Measurements from ENCODE around the gene RXRA. TPM values are rescaled to one million over a fixed set of nuclear protein-coding genes. Genes with fewer than 3 reads are reported as not detected.

Gene RXRA
- polyA plus RNA-seq, 4 donors: 30.8 to 83.5 (median 41.5) TPM

GRCh38 chr9:134346151-134346550, 19.9 kb downstream of the RXRA start:
- Histone ChIP-seq H3K4me3 (ENCODE audit: low read depth in 1 of 3, low read length in 3 of 3) (no peak overlapping the region), H3K27ac (ENCODE audit: low read depth in 1 of 3, low read length in 2 of 3) (no peak overlapping the region), H3K36me3 (ENCODE audit: control insufficient read depth in 3 of 3, insufficient read depth in 2 of 3, low read depth in 1 of 3, low read length in 3 of 3) (peaks cover 0 to 87% (median 0%) of the 10 kb centered on the region in 3 donors), H3K4me1 (ENCODE audit: control insufficient read depth in 3 of 3, insufficient read depth in 2 of 3, low read depth in 1 of 3, low read length in 2 of 3) (peaks cover 0 to 57% (median 9%) of the 10 kb centered on the region in 3 donors), H3K9me3 (ENCODE audit: control insufficient read depth in 2 of 2, insufficient read depth in 1 of 2, low read depth in 1 of 2, low read length in 1 of 2) (no peaks in the 10 kb centered on the region), H3K27me3 (ENCODE audit: control insufficient read depth in 3 of 3, insufficient read depth in 3 of 3, low read length in 3 of 3) (no peaks in the 10 kb centered on the region)
- WGBS, 3 donors: 54 to 72% (median 57%) methylated on average over 12 to 14 of the region's 14 CpGs
- FAIRE-seq (no peak), DNase-seq (no peak)

- H3K27me3 ChIP-seq (ENCODE audit: control insufficient read depth in 3 of 3, insufficient read depth in 3 of 3, low read length in 3 of 3): no peaks in the 10 kb centered on the region
- 85 to 89% (median 87%) methylated on average over 21 of the region's 21 CpGs for WGBS, 3 donors
- peaks cover 0 to 85% (median 0%) of the 10 kb centered on the region in 3 donors for H3K36me3 ChIP-seq (ENCODE audit: control insufficient read depth in 3 of 3, insufficient read depth in 2 of 3, low read depth in 1 of 3, low read length in 3 of 3)
- DNase-seq (no peak), FAIRE-seq (no peak)
- H3K27ac ChIP-seq (ENCODE audit: low read depth in 1 of 3, low read length in 2 of 3): no peak overlapping the region
- peaks cover 0 to 49% (median 4%) of the 10 kb centered on the region in 3 donors for H3K4me1 ChIP-seq (ENCODE audit: control insufficient read depth in 3 of 3, insufficient read depth in 2 of 3, low read depth in 1 of 3, low read length in 2 of 3)
- H3K4me3 ChIP-seq (ENCODE audit: low read depth in 1 of 3, low read length in 3 of 3): no peak overlapping the region
- H3K9me3 ChIP-seq (ENCODE audit: control insufficient read depth in 2 of 2, insufficient read depth in 1 of 2, low read depth in 1 of 2, low read length in 1 of 2): no peaks in the 10 kb centered on the region
These were observed 20.8 kb downstream of the RXRA start for GRCh38 chr9:134346840-134347583.

DNA sequence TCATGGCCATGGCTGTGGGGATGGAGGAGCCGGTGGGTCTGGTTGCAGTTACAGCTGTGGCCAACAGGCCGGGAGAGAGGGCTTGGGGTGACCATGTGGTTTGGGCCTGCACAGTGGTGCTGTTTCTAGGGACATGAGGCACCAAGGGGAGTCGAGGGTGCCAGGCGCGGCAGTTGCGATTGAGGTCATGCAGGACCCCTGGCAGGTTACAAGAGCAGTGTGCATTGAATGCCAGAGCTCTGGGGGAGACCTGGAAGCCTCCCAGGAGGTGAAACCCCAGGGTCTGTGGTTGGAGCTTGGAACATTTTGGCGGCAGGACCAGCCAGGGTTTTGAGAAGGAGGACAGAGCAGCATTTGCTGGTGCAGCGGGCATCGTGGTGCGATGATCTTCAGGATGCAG, 21.7 kb downstream of the RXRA start:
- 86% methylated on average over 9 to 10 of the region's 10 CpGs for WGBS, 3 donors
- H3K27me3 ChIP-seq (ENCODE audit: control insufficient read depth in 3 of 3, insufficient read depth in 3 of 3, low read length in 3 of 3): no peaks in the 10 kb centered on the region
- H3K4me1 ChIP-seq (ENCODE audit: control insufficient read depth in 3 of 3, insufficient read depth in 2 of 3, low read depth in 1 of 3, low read length in 2 of 3): peaks cover 0 to 46% (median 3%) of the 10 kb centered on the region in 3 donors
- H3K36me3 ChIP-seq (ENCODE audit: control insufficient read depth in 3 of 3, insufficient read depth in 2 of 3, low read depth in 1 of 3, low read length in 3 of 3): peaks cover 0 to 87% (median 0%) of the 10 kb centered on the region in 3 donors
- FAIRE-seq (no peak), DNase-seq (no peak)
- H3K9me3 ChIP-seq (ENCODE audit: control insufficient read depth in 2 of 2, insufficient read depth in 1 of 2, low read depth in 1 of 2, low read length in 1 of 2): no peaks in the 10 kb centered on the region
- no peak overlapping the region for H3K27ac ChIP-seq (ENCODE audit: low read depth in 1 of 3, low read length in 2 of 3)
- H3K4me3 ChIP-seq (ENCODE audit: low read depth in 1 of 3, low read length in 3 of 3): no peak overlapping the region

GRCh38 chr9:134348404-134349155, 22.3 kb downstream of the RXRA start:
- Histone ChIP-seq H3K27ac (ENCODE audit: low read depth in 1 of 3, low read length in 2 of 3) (no peak overlapping the region), H3K27me3 (ENCODE audit: control insufficient read depth in 3 of 3, insufficient read depth in 3 of 3, low read length in 3 of 3) (no peaks in the 10 kb centered on the region), H3K4me1 (ENCODE audit: control insufficient read depth in 3 of 3, insufficient read depth in 2 of 3, low read depth in 1 of 3, low read length in 2 of 3) (peaks cover 0 to 46% (median 3%) of the 10 kb centered on the region in 3 donors), H3K36me3 (ENCODE audit: control insufficient read depth in 3 of 3, insufficient read depth in 2 of 3, low read depth in 1 of 3, low read length in 3 of 3) (peaks cover 0 to 84% (median 0%) of the 10 kb centered on the region in 3 donors), H3K9me3 (ENCODE audit: control insufficient read depth in 2 of 2, insufficient read depth in 1 of 2, low read depth in 1 of 2, low read length in 1 of 2) (no peaks in the 10 kb centered on the region), H3K4me3 (ENCODE audit: low read depth in 1 of 3, low read length in 3 of 3) (no peak overlapping the region)
- DNase-seq (no peak), FAIRE-seq (no peak)
- WGBS, 3 donors: 79 to 85% (median 85%) methylated on average over 28 to 30 of the region's 30 CpGs

GRCh38 chr9:134349936-134350335, 23.7 kb downstream of the RXRA start:
- no peak overlapping the region for H3K27ac ChIP-seq (ENCODE audit: low read depth in 1 of 3, low read length in 2 of 3)
- WGBS, 3 donors: 82 to 94% (median 83%) methylated on average over 9 of the region's 9 CpGs

GRCh38 chr9:134350416-134350994, 24.2 kb downstream of the RXRA start:
- H3K27ac ChIP-seq (ENCODE audit: low read depth in 1 of 3, low read length in 2 of 3): no peak overlapping the region
- no peak for FAIRE-seq
- peaks cover 0 to 77% (median 0%) of the 10 kb centered on the region in 3 donors for H3K36me3 ChIP-seq (ENCODE audit: control insufficient read depth in 3 of 3, insufficient read depth in 2 of 3, low read depth in 1 of 3, low read length in 3 of 3)
- H3K9me3 ChIP-seq (ENCODE audit: control insufficient read depth in 2 of 2, insufficient read depth in 1 of 2, low read depth in 1 of 2, low read length in 1 of 2): no peaks in the 10 kb centered on the region
- DNase-seq: no peak
- peaks cover 2 to 54% (median 7%) of the 10 kb centered on the region in 3 donors for H3K4me1 ChIP-seq (ENCODE audit: control insufficient read depth in 3 of 3, insufficient read depth in 2 of 3, low read depth in 1 of 3, low read length in 2 of 3)
- H3K4me3 ChIP-seq (ENCODE audit: low read depth in 1 of 3, low read length in 3 of 3): no peak overlapping the region
- no peaks in the 10 kb centered on the region for H3K27me3 ChIP-seq (ENCODE audit: control insufficient read depth in 3 of 3, insufficient read depth in 3 of 3, low read length in 3 of 3)
- 69 to 77% (median 76%) methylated on average over 20 of the region's 20 CpGs for WGBS, 3 donors

More at GRCh38 chr9:134349936-134350335, 23.7 kb downstream of the RXRA start:
- FAIRE-seq (no peak), DNase-seq (no peak)
- Histone ChIP-seq H3K36me3 (ENCODE audit: control insufficient read depth in 3 of 3, insufficient read depth in 2 of 3, low read depth in 1 of 3, low read length in 3 of 3) (peaks cover 0 to 82% (median 0%) of the 10 kb centered on the region in 3 donors), H3K4me1 (ENCODE audit: control insufficient read depth in 3 of 3, insufficient read depth in 2 of 3, low read depth in 1 of 3, low read length in 2 of 3) (peaks cover 0 to 49% (median 2%) of the 10 kb centered on the region in 3 donors), H3K27me3 (ENCODE audit: control insufficient read depth in 3 of 3, insufficient read depth in 3 of 3, low read length in 3 of 3) (no peaks in the 10 kb centered on the region), H3K4me3 (ENCODE audit: low read depth in 1 of 3, low read length in 3 of 3) (no peak overlapping the region), H3K9me3 (ENCODE audit: control insufficient read depth in 2 of 2, insufficient read depth in 1 of 2, low read depth in 1 of 2, low read length in 1 of 2) (no peaks in the 10 kb centered on the region)

GRCh38 chr9:134351606-134352176, 25.4 kb downstream of the RXRA start:
- FAIRE-seq: no peak
- Histone ChIP-seq H3K4me1 (ENCODE audit: control insufficient read depth in 3 of 3, insufficient read depth in 2 of 3, low read depth in 1 of 3, low read length in 2 of 3) (peaks cover 2 to 63% (median 14%) of the 10 kb centered on the region in 3 donors), H3K27ac (ENCODE audit: low read depth in 1 of 3, low read length in 2 of 3) (no peak overlapping the region)

More at GRCh38 chr9:134351606-134352176, 25.4 kb downstream of the RXRA start:
- no peaks in the 10 kb centered on the region for H3K9me3 ChIP-seq (ENCODE audit: control insufficient read depth in 2 of 2, insufficient read depth in 1 of 2, low read depth in 1 of 2, low read length in 1 of 2)
- WGBS, 3 donors: 81 to 89% (median 86%) methylated on average over 27 to 29 of the region's 29 CpGs
- H3K36me3 ChIP-seq (ENCODE audit: control insufficient read depth in 3 of 3, insufficient read depth in 2 of 3, low read depth in 1 of 3, low read length in 3 of 3): peaks cover 0 to 74% (median 0%) of the 10 kb centered on the region in 3 donors
- no peaks in the 10 kb centered on the region for H3K27me3 ChIP-seq (ENCODE audit: control insufficient read depth in 3 of 3, insufficient read depth in 3 of 3, low read length in 3 of 3)
- H3K4me3 ChIP-seq (ENCODE audit: low read depth in 1 of 3, low read length in 3 of 3): no peak overlapping the region
- DNase-seq: no peak

Data from small intestine (tissue), 7 donors.